ENCODE results near the gene HELZ. TPM values are rescaled to one million over a fixed set of nuclear protein-coding genes. Genes with fewer than 3 reads are reported as not detected.

HELZ gene
- total and polyA plus RNA-seq, 9 donors: 8.4 to 72.8 (median 55.5) TPM

DNA sequence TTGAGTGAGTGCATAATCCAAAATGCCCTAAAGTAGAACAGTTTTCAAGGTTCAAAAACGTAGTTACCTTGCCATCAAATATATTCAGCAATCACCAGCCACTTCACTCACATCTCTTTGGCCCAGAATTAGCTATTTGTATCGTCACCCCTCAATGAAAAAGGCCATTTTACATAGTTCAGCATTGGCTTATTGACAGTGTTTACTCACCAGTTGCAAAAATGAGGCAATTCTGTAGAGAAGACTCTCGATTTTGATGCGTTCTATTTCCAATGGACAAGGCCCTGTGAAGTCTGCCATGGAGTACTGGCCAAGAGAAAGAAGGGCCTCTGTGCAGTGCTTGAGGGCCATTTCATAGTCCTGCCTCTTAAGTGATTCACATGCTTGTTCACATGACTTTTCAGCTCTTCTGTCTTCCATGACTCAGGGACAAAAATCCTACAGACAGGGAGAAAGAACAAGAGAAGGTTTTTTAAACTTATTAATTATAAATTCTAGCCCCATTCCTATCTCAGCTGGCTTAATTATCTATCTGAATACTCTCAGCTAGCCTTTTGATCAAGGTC lies 26.5 kb downstream of the HELZ start:
- 83 to 94% (median 91%) methylated on average over 4 of the region's 4 CpGs for WGBS, 3 donors
- peaks cover 8% of the 10 kb centered on the region for H3K4me1 ChIP-seq (ENCODE audit: insufficient read depth)
- TF ChIP-seq, protein P1, sequence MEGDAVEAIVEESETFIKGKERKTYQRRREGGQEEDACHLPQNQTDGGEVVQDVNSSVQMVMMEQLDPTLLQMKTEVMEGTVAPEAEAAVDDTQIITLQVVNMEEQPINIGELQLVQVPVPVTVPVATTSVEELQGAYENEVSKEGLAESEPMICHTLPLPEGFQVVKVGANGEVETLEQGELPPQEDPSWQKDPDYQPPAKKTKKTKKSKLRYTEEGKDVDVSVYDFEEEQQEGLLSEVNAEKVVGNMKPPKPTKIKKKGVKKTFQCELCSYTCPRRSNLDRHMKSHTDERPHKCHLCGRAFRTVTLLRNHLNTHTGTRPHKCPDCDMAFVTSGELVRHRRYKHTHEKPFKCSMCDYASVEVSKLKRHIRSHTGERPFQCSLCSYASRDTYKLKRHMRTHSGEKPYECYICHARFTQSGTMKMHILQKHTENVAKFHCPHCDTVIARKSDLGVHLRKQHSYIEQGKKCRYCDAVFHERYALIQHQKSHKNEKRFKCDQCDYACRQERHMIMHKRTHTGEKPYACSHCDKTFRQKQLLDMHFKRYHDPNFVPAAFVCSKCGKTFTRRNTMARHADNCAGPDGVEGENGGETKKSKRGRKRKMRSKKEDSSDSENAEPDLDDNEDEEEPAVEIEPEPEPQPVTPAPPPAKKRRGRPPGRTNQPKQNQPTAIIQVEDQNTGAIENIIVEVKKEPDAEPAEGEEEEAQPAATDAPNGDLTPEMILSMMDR (IDR thresholded peaks at IDR 0.05): no peak
- TF ChIP-seq EP300 (IDR thresholded peaks at IDR 0.05) (no peak), POLR2A (IDR thresholded peaks at IDR 0.05) (no peak)
- no peaks in the 10 kb centered on the region for H3K27me3 ChIP-seq
- intact Hi-C loops (cut with DNase I): no loop called here
- no peak overlapping the region for H3K4me3 ChIP-seq
- H3K27ac ChIP-seq: no peak overlapping the region
- H3K9me3 ChIP-seq: no peaks in the 10 kb centered on the region
- no peak for DNase-seq
- no peaks in the 10 kb centered on the region for H3K36me3 ChIP-seq

DNA sequence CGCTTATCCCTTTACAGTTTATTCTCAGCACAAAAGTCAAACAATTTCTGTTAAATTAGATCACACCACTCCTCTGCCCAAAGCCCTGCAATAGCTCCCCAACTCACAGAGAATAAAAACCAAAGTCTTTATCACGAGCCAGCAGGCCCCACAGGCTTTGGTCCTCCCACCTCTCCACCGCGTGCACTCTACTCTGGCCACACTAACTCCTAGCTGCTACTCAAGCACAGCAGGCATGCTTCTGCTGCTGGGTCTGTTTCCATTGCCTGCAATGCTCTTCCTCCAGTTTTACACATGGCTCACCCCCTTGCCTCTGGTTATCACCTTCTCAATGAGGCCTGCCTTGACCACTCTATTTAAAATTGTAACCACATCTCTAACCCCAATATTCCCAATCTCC lies 27.6 kb downstream of the HELZ start:
- peaks cover 11% of the 10 kb centered on the region for H3K4me1 ChIP-seq (ENCODE audit: insufficient read depth)

DNA sequence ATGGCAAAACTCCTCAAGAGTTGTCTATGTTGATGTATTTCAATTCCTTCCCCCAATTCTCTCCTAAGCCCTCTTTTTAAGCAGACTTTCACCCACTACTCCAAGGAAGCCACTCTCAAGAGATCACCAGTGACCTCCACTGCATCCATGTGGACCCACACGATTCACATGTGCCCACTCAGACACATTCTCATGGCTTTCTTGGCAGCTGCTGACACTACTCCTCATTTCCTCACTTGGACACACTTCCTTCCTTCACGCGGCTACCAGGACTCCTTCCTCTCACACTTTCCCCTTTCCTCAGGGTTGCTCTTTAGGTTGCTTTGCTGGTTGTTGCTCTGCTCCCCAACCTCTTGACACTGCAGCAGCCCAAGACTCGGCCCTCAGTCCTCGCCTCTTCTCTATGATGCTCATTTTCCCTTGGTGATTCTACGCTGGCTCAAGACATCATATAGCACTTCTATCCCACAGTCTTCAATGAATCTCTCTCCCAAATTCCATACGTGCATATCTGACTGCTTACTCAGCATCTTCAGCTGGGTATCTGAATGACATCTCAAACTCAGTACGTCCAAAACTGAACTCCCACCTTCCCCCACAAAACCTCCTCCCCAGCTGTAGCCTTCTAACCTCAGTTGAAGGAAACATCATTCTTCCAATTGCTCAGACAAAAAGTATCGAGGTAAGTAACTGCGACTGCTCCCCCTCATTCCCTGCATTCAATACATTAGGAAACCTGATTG lies 28.2 kb downstream of the HELZ start:
- Histone ChIP-seq H3K4me3 (no peak overlapping the region), H3K27ac (no peak overlapping the region), H3K9me3 (no peaks in the 10 kb centered on the region), H3K36me3 (no peaks in the 10 kb centered on the region), H3K4me1 (ENCODE audit: insufficient read depth) (peaks cover 11% of the 10 kb centered on the region), H3K27me3 (no peaks in the 10 kb centered on the region)
- DNase-seq: no peak
- WGBS, 3 donors: 82 to 85% (median 83%) methylated on average over 10 of the region's 10 CpGs
- intact Hi-C loops (cut with DNase I): no loop called here
- no peak for TF ChIP-seq EP300 (IDR thresholded peaks at IDR 0.05)
- TF ChIP-seq POLR2A (IDR thresholded peaks at IDR 0.05): no peak
- TF ChIP-seq, protein P1 (IDR thresholded peaks at IDR 0.05): no peak

More for the DNA sequence above, 27.6 kb downstream of the HELZ start:
- DNase-seq: no peak
- H3K9me3 ChIP-seq: no peaks in the 10 kb centered on the region
- H3K4me3 ChIP-seq: no peak overlapping the region
- no peak overlapping the region for H3K27ac ChIP-seq
- no peaks in the 10 kb centered on the region for H3K27me3 ChIP-seq
- no peak for TF ChIP-seq POLR2A (IDR thresholded peaks at IDR 0.05)
- TF ChIP-seq, protein P1 (IDR thresholded peaks at IDR 0.05): no peak
- TF ChIP-seq EP300 (IDR thresholded peaks at IDR 0.05): no peak
- no peaks in the 10 kb centered on the region for H3K36me3 ChIP-seq
- 90 to 92% (median 91%) methylated on average over 4 of the region's 4 CpGs for WGBS, 3 donors
- intact Hi-C loops (cut with DNase I): no loop called here

DNA sequence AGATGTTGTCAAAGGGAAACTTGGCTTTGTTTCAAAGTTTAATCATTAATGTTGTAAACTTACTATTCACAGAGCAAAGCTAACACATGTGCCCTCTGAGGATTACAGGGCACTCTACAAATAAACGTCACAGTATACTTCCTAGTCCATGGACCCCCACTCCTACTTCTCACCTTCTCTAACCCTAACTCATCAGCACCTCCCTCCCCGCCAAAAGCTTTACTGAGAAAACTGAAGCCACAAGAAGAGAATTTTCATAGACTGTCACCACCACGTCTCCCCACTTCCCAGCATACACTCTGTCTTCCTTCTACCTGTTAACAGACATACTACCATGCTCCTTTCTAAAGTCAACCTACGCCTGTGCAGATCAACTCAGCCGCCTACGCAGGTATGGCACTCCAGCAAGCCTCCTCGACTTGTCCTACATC lies 29.0 kb downstream of the HELZ start:
- no peaks in the 10 kb centered on the region for H3K36me3 ChIP-seq
- H3K27me3 ChIP-seq: no peaks in the 10 kb centered on the region
- no peak for DNase-seq
- H3K27ac ChIP-seq: no peak overlapping the region
- H3K9me3 ChIP-seq: no peaks in the 10 kb centered on the region
- H3K4me3 ChIP-seq: no peak overlapping the region
- peaks cover 10% of the 10 kb centered on the region for H3K4me1 ChIP-seq (ENCODE audit: insufficient read depth)
- WGBS, 3 donors: 80 to 85% (median 82%) methylated on average over 7 of the region's 7 CpGs
- intact Hi-C loops (cut with DNase I): no loop called here
- TF ChIP-seq, protein P1 (IDR thresholded peaks at IDR 0.05): no peak
- TF ChIP-seq POLR2A (IDR thresholded peaks at IDR 0.05) (no peak), EP300 (IDR thresholded peaks at IDR 0.05) (no peak)

All from ovary (tissue), 9 donors.